ENCODE measurements around the gene ARFIP1. TPM values are rescaled to one million over a fixed set of nuclear protein-coding genes. Genes with fewer than 3 reads are reported as not detected.

Gene ARFIP1
- total and polyA plus RNA-seq, 2 donors (not counting 1 experiment from before 2014, with no cell fraction given) = 11.1 to 23.5 TPM

DNA sequence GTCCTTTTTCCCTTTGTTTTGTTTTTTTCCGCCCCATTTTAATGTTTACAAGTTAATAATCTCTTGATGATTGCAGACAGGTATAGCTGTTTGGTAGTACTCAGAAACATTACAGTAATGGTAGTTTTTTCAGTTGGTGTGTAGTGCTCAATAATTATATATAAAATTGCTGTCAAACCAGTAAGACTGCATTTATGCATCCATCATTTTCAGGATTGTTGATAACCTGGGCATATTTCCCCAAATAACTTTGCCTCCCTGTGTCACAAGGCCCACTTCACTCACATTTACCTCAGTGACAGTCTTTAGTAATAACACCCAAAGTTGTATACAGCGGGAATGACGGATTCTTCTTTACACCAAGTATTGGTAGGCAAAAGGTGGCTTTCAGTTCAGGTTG, 16.1 kb downstream of the ARFIP1 start:
- H3K9me3 Mint-ChIP-seq (ENCODE audit: insufficient read depth) = no peaks in the 10 kb centered on the region
- H3K79me2 ChIP-seq (ENCODE audit: control insufficient read depth, insufficient read depth, low read length) = peaks cover 68% of the 10 kb centered on the region

DNA sequence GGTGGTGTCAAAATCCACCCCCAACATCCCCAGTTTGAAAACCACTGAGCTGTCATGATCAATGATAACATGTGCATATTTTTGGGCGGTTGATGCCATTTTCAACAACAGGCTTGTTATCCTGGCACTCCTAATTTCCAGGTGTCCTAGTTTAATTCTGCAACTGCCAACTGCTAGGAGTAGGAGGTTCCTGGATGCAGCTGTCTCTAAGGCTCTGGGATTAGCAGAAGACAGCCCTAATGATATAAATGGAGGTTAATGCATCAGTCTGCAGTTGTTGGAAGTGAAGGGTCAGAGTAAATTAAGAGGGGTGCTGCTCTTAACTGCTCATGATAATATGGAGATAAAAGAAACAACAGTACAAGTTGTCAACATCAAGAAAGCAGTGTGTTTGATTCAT, 23.8 kb downstream of the ARFIP1 start:
- Mint-ChIP-seq H3K27ac (no peak overlapping the region), H3K9me3 (ENCODE audit: insufficient read depth) (no peaks in the 10 kb centered on the region), H3K4me1 (peaks cover 38% of the 10 kb centered on the region), H3K27me3 (no peaks in the 10 kb centered on the region), H3K4me3 (no peak overlapping the region)
- Histone ChIP-seq H3K4me2 (replicated peaks; ENCODE audit: low read depth, low read length, poor library complexity, severe bottlenecking) (no peak overlapping the region), H3K27me3 (replicated peaks in 1 of 4; ENCODE audit: control extremely low read depth in 1 of 4, control insufficient read depth in 3 of 4, insufficient read depth in 4 of 4, low read length in 3 of 4) (no peaks in the 10 kb centered on the region), H3K4me3 (ENCODE audit: control extremely low read depth in 1 of 5, extremely low read depth in 1 of 5, insufficient read depth in 1 of 5, low read depth in 2 of 5, low read length in 4 of 5) (no peak overlapping the region), H3K9ac (ENCODE audit: low read length) (no peak overlapping the region), H3K36me3 (replicated peaks in 1 of 2; ENCODE audit: control extremely low read depth in 1 of 2, control insufficient read depth in 1 of 2, extremely low read depth in 1 of 2, insufficient read depth in 2 of 2, low read length in 1 of 2) (no peaks in the 10 kb centered on the region), H3K9me3 (ENCODE audit: control extremely low read depth in 1 of 3, control insufficient read depth in 2 of 3, insufficient read depth in 1 of 3, low read length in 2 of 3) (no peaks in the 10 kb centered on the region), H3K27ac (ENCODE audit: low read length in 2 of 2) (no peak overlapping the region), H3K4me1 (ENCODE audit: control insufficient read depth in 2 of 2, insufficient read depth in 2 of 2, low read length in 2 of 2) (peaks cover 3 to 19% of the 10 kb centered on the region in 2 donors), H3K79me2 (ENCODE audit: control insufficient read depth, insufficient read depth, low read length) (peaks cover 26% of the 10 kb centered on the region), H4K20me1 (ENCODE audit: control insufficient read depth, insufficient read depth, low read length, poor library complexity, severe bottlenecking) (peaks cover 13% of the 10 kb centered on the region), H2AFZ (ENCODE audit: insufficient read depth, low read depth, low read length, poor library complexity, severe bottlenecking) (no peak overlapping the region)
- intact Hi-C loops (cut with micrococcal nuclease) = no loop called here
- ChIA-PET CTCF (no interaction called here), POLR2A (no interaction called here)
- WGBS (ENCODE audit: insufficient coverage) = no CpG with 5 or more reads among the region's 1 CpG
- TF ChIP-seq, protein P1, sequence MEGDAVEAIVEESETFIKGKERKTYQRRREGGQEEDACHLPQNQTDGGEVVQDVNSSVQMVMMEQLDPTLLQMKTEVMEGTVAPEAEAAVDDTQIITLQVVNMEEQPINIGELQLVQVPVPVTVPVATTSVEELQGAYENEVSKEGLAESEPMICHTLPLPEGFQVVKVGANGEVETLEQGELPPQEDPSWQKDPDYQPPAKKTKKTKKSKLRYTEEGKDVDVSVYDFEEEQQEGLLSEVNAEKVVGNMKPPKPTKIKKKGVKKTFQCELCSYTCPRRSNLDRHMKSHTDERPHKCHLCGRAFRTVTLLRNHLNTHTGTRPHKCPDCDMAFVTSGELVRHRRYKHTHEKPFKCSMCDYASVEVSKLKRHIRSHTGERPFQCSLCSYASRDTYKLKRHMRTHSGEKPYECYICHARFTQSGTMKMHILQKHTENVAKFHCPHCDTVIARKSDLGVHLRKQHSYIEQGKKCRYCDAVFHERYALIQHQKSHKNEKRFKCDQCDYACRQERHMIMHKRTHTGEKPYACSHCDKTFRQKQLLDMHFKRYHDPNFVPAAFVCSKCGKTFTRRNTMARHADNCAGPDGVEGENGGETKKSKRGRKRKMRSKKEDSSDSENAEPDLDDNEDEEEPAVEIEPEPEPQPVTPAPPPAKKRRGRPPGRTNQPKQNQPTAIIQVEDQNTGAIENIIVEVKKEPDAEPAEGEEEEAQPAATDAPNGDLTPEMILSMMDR (IDR thresholded peaks at IDR 0.05) = no peak
- TF ChIP-seq EZH2 (IDR thresholded peaks at IDR 0.05; ENCODE audit: borderline replicate concordance, insufficient read depth, low read depth, low read length, poor library complexity, severe bottlenecking) = no peak
- no peak for DNase-seq
- no peak for ATAC-seq (ENCODE audit: low read depth)

More for the DNA sequence above, 16.1 kb downstream of the ARFIP1 start:
- H4K20me1 ChIP-seq (ENCODE audit: control insufficient read depth, insufficient read depth, low read length, poor library complexity, severe bottlenecking) = peaks cover 39% of the 10 kb centered on the region
- CTCF ChIA-PET = no interaction called here
- POLR2A ChIA-PET = no interaction called here
- intact Hi-C loops (cut with micrococcal nuclease) = no loop called here
- H2AFZ ChIP-seq (ENCODE audit: insufficient read depth, low read depth, low read length, poor library complexity, severe bottlenecking) = no peak overlapping the region
- DNase-seq = no peak
- 93% methylated on average over 2 of the region's 3 CpGs for WGBS (ENCODE audit: insufficient coverage)
- no peaks in the 10 kb centered on the region for H3K27me3 ChIP-seq (replicated peaks in 1 of 4; ENCODE audit: control extremely low read depth in 1 of 4, control insufficient read depth in 3 of 4, insufficient read depth in 4 of 4, low read length in 3 of 4)
- no peak overlapping the region for H3K9ac ChIP-seq (ENCODE audit: low read length)
- Mint-ChIP-seq H3K27me3 (no peaks in the 10 kb centered on the region), H3K4me1 (peaks cover 10% of the 10 kb centered on the region), H3K4me3 (no peak overlapping the region), H3K27ac (no peak overlapping the region)
- no peaks in the 10 kb centered on the region for H3K4me1 ChIP-seq (ENCODE audit: control insufficient read depth in 2 of 2, insufficient read depth in 2 of 2, low read length in 2 of 2)
- no peak overlapping the region for H3K4me3 ChIP-seq (ENCODE audit: control extremely low read depth in 1 of 5, extremely low read depth in 1 of 5, insufficient read depth in 1 of 5, low read depth in 2 of 5, low read length in 4 of 5)
- H3K9me3 ChIP-seq (ENCODE audit: control extremely low read depth in 1 of 3, control insufficient read depth in 2 of 3, insufficient read depth in 1 of 3, low read length in 2 of 3) = no peaks in the 10 kb centered on the region
- TF ChIP-seq, protein P1 (IDR thresholded peaks at IDR 0.05) = no peak
- no peak for TF ChIP-seq EZH2 (IDR thresholded peaks at IDR 0.05; ENCODE audit: borderline replicate concordance, insufficient read depth, low read depth, low read length, poor library complexity, severe bottlenecking)
- ATAC-seq (ENCODE audit: low read depth) = no peak
- H3K27ac ChIP-seq (ENCODE audit: low read length in 2 of 2) = no peak overlapping the region
- no peak overlapping the region for H3K4me2 ChIP-seq (replicated peaks; ENCODE audit: low read depth, low read length, poor library complexity, severe bottlenecking)
- H3K36me3 ChIP-seq (replicated peaks in 1 of 2; ENCODE audit: control extremely low read depth in 1 of 2, control insufficient read depth in 1 of 2, extremely low read depth in 1 of 2, insufficient read depth in 2 of 2, low read length in 1 of 2) = no peaks in the 10 kb centered on the region
